Measurements from ENCODE around the gene SLC7A14.

The SLC7A14 gene

GRCh38 chr3:170602556-170602955 is 16.7 kb upstream of the SLC7A14 start:
- Histone ChIP-seq H3K9ac (ENCODE audit: low read length) (no peak overlapping the region), H3K4me1 (ENCODE audit: control insufficient read depth, low read depth, low read length) (no peaks in the 10 kb centered on the region), H3K4ac (ENCODE audit: low read depth, low read length) (no peak overlapping the region), H3K4me3 (ENCODE audit: low read length) (no peak overlapping the region), H3K27me3 (ENCODE audit: insufficient read depth, low read length, poor library complexity) (no peaks in the 10 kb centered on the region), H4K5ac (ENCODE audit: low read length) (no peak overlapping the region), H3K36me3 (ENCODE audit: control insufficient read depth, insufficient read depth, low read length) (no peaks in the 10 kb centered on the region), H3K23ac (ENCODE audit: low read length) (no peak overlapping the region), H2BK5ac (ENCODE audit: low read length) (no peak overlapping the region), H3K79me2 (ENCODE audit: control insufficient read depth, insufficient read depth, low read length) (no peaks in the 10 kb centered on the region), H3K4me2 (ENCODE audit: low read length) (no peak overlapping the region), H3K18ac (ENCODE audit: low read length) (no peak overlapping the region), H4K8ac (ENCODE audit: low read depth, low read length) (no peak overlapping the region), H2AK5ac (ENCODE audit: low read length) (no peak overlapping the region), H3K79me1 (ENCODE audit: low read length) (no peaks in the 10 kb centered on the region), H2BK15ac (replicated peaks; ENCODE audit: low read depth) (no peak overlapping the region), H2BK120ac (ENCODE audit: low read depth, low read length) (no peak overlapping the region), H3K27ac (ENCODE audit: low read depth, low read length) (no peak overlapping the region), H3K56ac (ENCODE audit: low read length) (no peak overlapping the region)
- no peak for DNase-seq
- no CpG with 5 or more reads among the region's 1 CpG for WGBS (ENCODE audit: extremely low coverage, insufficient coverage, low lambda C conversion rate)

GRCh38 chr3:170600005-170600624 is 14.2 kb upstream of the SLC7A14 start:
- no peak for DNase-seq
- Histone ChIP-seq H3K27me3 (ENCODE audit: insufficient read depth, low read length, poor library complexity) (no peaks in the 10 kb centered on the region), H3K4me3 (ENCODE audit: low read length) (no peak overlapping the region), H3K79me2 (ENCODE audit: control insufficient read depth, insufficient read depth, low read length) (no peaks in the 10 kb centered on the region), H3K4ac (ENCODE audit: low read depth, low read length) (no peak overlapping the region), H3K18ac (ENCODE audit: low read length) (no peak overlapping the region), H3K56ac (ENCODE audit: low read length) (no peak overlapping the region), H2AK5ac (ENCODE audit: low read length) (no peak overlapping the region), H4K8ac (ENCODE audit: low read depth, low read length) (no peak overlapping the region), H3K27ac (ENCODE audit: low read depth, low read length) (no peak overlapping the region), H3K4me1 (ENCODE audit: control insufficient read depth, low read depth, low read length) (no peaks in the 10 kb centered on the region), H3K36me3 (ENCODE audit: control insufficient read depth, insufficient read depth, low read length) (no peaks in the 10 kb centered on the region), H3K9ac (ENCODE audit: low read length) (no peak overlapping the region), H2BK5ac (ENCODE audit: low read length) (no peak overlapping the region), H3K79me1 (ENCODE audit: low read length) (no peaks in the 10 kb centered on the region), H4K5ac (ENCODE audit: low read length) (no peak overlapping the region), H3K23ac (ENCODE audit: low read length) (no peak overlapping the region), H2BK120ac (ENCODE audit: low read depth, low read length) (no peak overlapping the region), H2BK15ac (replicated peaks; ENCODE audit: low read depth) (no peak overlapping the region), H3K4me2 (ENCODE audit: low read length) (no peak overlapping the region)
- WGBS (ENCODE audit: extremely low coverage, insufficient coverage, low lambda C conversion rate): no CpG with 5 or more reads among the region's 4 CpGs

GRCh38 chr3:170599091-170599490 is 13.2 kb upstream of the SLC7A14 start:
- no peaks in the 10 kb centered on the region for H3K79me1 ChIP-seq (ENCODE audit: low read length)
- no CpG with 5 or more reads among the region's 1 CpG for WGBS (ENCODE audit: extremely low coverage, insufficient coverage, low lambda C conversion rate)

DNA sequence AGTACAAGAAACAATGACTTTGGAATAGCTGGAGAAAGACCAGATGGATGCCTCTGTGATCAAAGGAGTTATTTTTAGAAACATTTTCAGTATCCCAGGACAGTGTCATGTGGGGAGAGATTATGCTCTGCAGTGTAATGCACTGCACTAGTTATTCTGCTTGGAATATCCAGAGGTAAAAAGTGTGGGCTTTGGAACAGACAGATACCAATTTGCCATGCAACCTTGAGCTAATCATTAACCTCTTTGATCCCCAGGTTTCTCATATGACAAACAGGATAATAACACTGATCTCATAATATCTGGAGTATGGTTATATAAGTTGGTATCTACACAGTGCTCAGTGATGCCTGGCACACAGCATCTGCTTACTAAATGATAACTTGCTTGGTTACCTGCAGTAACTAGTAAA is 12.2 kb upstream of the SLC7A14 start:
- no peak overlapping the region for H3K56ac ChIP-seq (ENCODE audit: low read length)
- H3K79me1 ChIP-seq (ENCODE audit: low read length): no peaks in the 10 kb centered on the region
- H2BK5ac ChIP-seq (ENCODE audit: low read length): no peak overlapping the region
- H3K27me3 ChIP-seq (ENCODE audit: insufficient read depth, low read length, poor library complexity): no peaks in the 10 kb centered on the region
- no peak overlapping the region for H2BK120ac ChIP-seq (ENCODE audit: low read depth, low read length)
- H4K8ac ChIP-seq (ENCODE audit: low read depth, low read length): no peak overlapping the region
- H3K36me3 ChIP-seq (ENCODE audit: control insufficient read depth, insufficient read depth, low read length): no peaks in the 10 kb centered on the region
- no peak overlapping the region for H3K4me2 ChIP-seq (ENCODE audit: low read length)
- no peaks in the 10 kb centered on the region for H3K79me2 ChIP-seq (ENCODE audit: control insufficient read depth, insufficient read depth, low read length)
- H2BK15ac ChIP-seq (replicated peaks; ENCODE audit: low read depth): no peak overlapping the region
- no peak overlapping the region for H2AK5ac ChIP-seq (ENCODE audit: low read length)
- H3K4me3 ChIP-seq (ENCODE audit: low read length): no peak overlapping the region
- H3K9ac ChIP-seq (ENCODE audit: low read length): no peak overlapping the region
- H3K4me1 ChIP-seq (ENCODE audit: control insufficient read depth, low read depth, low read length): no peaks in the 10 kb centered on the region
- H3K18ac ChIP-seq (ENCODE audit: low read length): no peak overlapping the region
- H3K27ac ChIP-seq (ENCODE audit: low read depth, low read length): no peak overlapping the region
- no peak overlapping the region for H3K23ac ChIP-seq (ENCODE audit: low read length)
- no peak for DNase-seq
- no peak overlapping the region for H3K4ac ChIP-seq (ENCODE audit: low read depth, low read length)
- H4K5ac ChIP-seq (ENCODE audit: low read length): no peak overlapping the region

More at GRCh38 chr3:170599091-170599490, 13.2 kb upstream of the SLC7A14 start:
- no peaks in the 10 kb centered on the region for H3K4me1 ChIP-seq (ENCODE audit: control insufficient read depth, low read depth, low read length)
- no peak overlapping the region for H4K5ac ChIP-seq (ENCODE audit: low read length)
- H3K36me3 ChIP-seq (ENCODE audit: control insufficient read depth, insufficient read depth, low read length): no peaks in the 10 kb centered on the region
- H3K79me2 ChIP-seq (ENCODE audit: control insufficient read depth, insufficient read depth, low read length): no peaks in the 10 kb centered on the region
- no peak overlapping the region for H2BK120ac ChIP-seq (ENCODE audit: low read depth, low read length)
- DNase-seq: no peak
- H3K18ac ChIP-seq (ENCODE audit: low read length): no peak overlapping the region
- no peak overlapping the region for H3K9ac ChIP-seq (ENCODE audit: low read length)
- H3K4me3 ChIP-seq (ENCODE audit: low read length): no peak overlapping the region
- no peak overlapping the region for H2BK15ac ChIP-seq (replicated peaks; ENCODE audit: low read depth)
- no peak overlapping the region for H3K27ac ChIP-seq (ENCODE audit: low read depth, low read length)
- no peak overlapping the region for H2BK5ac ChIP-seq (ENCODE audit: low read length)
- H3K4ac ChIP-seq (ENCODE audit: low read depth, low read length): no peak overlapping the region
- H3K56ac ChIP-seq (ENCODE audit: low read length): no peak overlapping the region
- H3K4me2 ChIP-seq (ENCODE audit: low read length): no peak overlapping the region
- no peaks in the 10 kb centered on the region for H3K27me3 ChIP-seq (ENCODE audit: insufficient read depth, low read length, poor library complexity)
- no peak overlapping the region for H4K8ac ChIP-seq (ENCODE audit: low read depth, low read length)
- H3K23ac ChIP-seq (ENCODE audit: low read length): no peak overlapping the region
- no peak overlapping the region for H2AK5ac ChIP-seq (ENCODE audit: low read length)

GRCh38 chr3:170594528-170594927 is 8.7 kb upstream of the SLC7A14 start:
- H3K36me3 ChIP-seq (ENCODE audit: control insufficient read depth, insufficient read depth, low read length): no peaks in the 10 kb centered on the region
- H3K4me3 ChIP-seq (ENCODE audit: low read length): no peak overlapping the region
- no peak overlapping the region for H2BK5ac ChIP-seq (ENCODE audit: low read length)
- H3K18ac ChIP-seq (ENCODE audit: low read length): no peak overlapping the region
- H2BK120ac ChIP-seq (ENCODE audit: low read depth, low read length): no peak overlapping the region
- H4K5ac ChIP-seq (ENCODE audit: low read length): no peak overlapping the region
- no peak overlapping the region for H3K27ac ChIP-seq (ENCODE audit: low read depth, low read length)
- no peak overlapping the region for H2AK5ac ChIP-seq (ENCODE audit: low read length)
- no peaks in the 10 kb centered on the region for H3K79me2 ChIP-seq (ENCODE audit: control insufficient read depth, insufficient read depth, low read length)
- no peak overlapping the region for H3K23ac ChIP-seq (ENCODE audit: low read length)
- H3K4me2 ChIP-seq (ENCODE audit: low read length): no peak overlapping the region
- no peak overlapping the region for H4K8ac ChIP-seq (ENCODE audit: low read depth, low read length)
- no peaks in the 10 kb centered on the region for H3K4me1 ChIP-seq (ENCODE audit: control insufficient read depth, low read depth, low read length)
- no peak for DNase-seq
- H2BK15ac ChIP-seq (replicated peaks; ENCODE audit: low read depth): no peak overlapping the region
- H3K27me3 ChIP-seq (ENCODE audit: insufficient read depth, low read length, poor library complexity): no peaks in the 10 kb centered on the region
- no peaks in the 10 kb centered on the region for H3K79me1 ChIP-seq (ENCODE audit: low read length)
- no peak overlapping the region for H3K56ac ChIP-seq (ENCODE audit: low read length)
- H3K9ac ChIP-seq (ENCODE audit: low read length): no peak overlapping the region
- H3K4ac ChIP-seq (ENCODE audit: low read depth, low read length): no peak overlapping the region

DNA sequence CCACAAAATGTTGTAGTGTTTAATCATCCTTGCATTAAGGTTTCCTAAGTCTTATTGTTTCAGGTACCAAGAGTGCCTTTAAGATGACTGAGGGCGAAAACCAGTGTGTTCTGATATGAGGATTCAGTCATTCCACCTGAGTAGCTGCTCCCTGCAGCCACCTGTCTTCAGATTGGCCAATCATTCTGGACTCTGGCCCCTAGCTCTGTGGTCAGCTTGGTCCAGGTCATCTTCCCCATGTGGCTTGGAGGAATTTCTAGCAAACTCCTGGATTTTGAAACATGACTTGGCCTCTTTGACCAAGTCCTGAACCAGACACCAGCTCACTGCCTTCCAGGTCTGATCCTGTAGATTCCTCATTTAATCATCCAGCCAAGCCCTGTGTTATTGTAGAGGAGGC is 7.8 kb upstream of the SLC7A14 start:
- H3K23ac ChIP-seq (ENCODE audit: low read length): no peak overlapping the region
- H2BK120ac ChIP-seq (ENCODE audit: low read depth, low read length): no peak overlapping the region
- no peaks in the 10 kb centered on the region for H3K27me3 ChIP-seq (ENCODE audit: insufficient read depth, low read length, poor library complexity)
- no peak overlapping the region for H3K56ac ChIP-seq (ENCODE audit: low read length)
- H3K9ac ChIP-seq (ENCODE audit: low read length): no peak overlapping the region
- H2BK15ac ChIP-seq (replicated peaks; ENCODE audit: low read depth): no peak overlapping the region
- no peak overlapping the region for H2BK5ac ChIP-seq (ENCODE audit: low read length)
- no peak overlapping the region for H3K4ac ChIP-seq (ENCODE audit: low read depth, low read length)
- no peak overlapping the region for H3K27ac ChIP-seq (ENCODE audit: low read depth, low read length)
- H3K4me1 ChIP-seq (ENCODE audit: control insufficient read depth, low read depth, low read length): peaks cover 6% of the 10 kb centered on the region
- no peak overlapping the region for H3K4me2 ChIP-seq (ENCODE audit: low read length)
- no peak overlapping the region for H3K4me3 ChIP-seq (ENCODE audit: low read length)
- no CpG with 5 or more reads among the region's 1 CpG for WGBS (ENCODE audit: extremely low coverage, insufficient coverage, low lambda C conversion rate)
- H3K18ac ChIP-seq (ENCODE audit: low read length): no peak overlapping the region
- no peak for DNase-seq
- no peak overlapping the region for H4K5ac ChIP-seq (ENCODE audit: low read length)
- no peak overlapping the region for H4K8ac ChIP-seq (ENCODE audit: low read depth, low read length)
- no peaks in the 10 kb centered on the region for H3K79me2 ChIP-seq (ENCODE audit: control insufficient read depth, insufficient read depth, low read length)
- H3K36me3 ChIP-seq (ENCODE audit: control insufficient read depth, insufficient read depth, low read length): no peaks in the 10 kb centered on the region
- H3K79me1 ChIP-seq (ENCODE audit: low read length): no peaks in the 10 kb centered on the region
- no peak overlapping the region for H2AK5ac ChIP-seq (ENCODE audit: low read length)
